NB4 (cell line): Measurements from ENCODE around the gene ABLIM2.

Experiments used
- DNase-seq: peaks from one replicate; pipeline ENCODE4 v3.0.0; 2010; ENCODE audit warnings: low read depth
- H3K4me3 ChIP-seq: one replicate; pipeline ENCODE4 v1.5.1; 2011; ENCODE audit warnings: mild to moderate bottlenecking, low read depth, low read length, moderate library complexity
- CTCF ChIP-seq: IDR thresholded peaks from one replicate; pipeline ENCODE4 v1.5.1; 2012; ENCODE audit warnings: low read depth, low read length
- MAX ChIP-seq: IDR thresholded peaks from 2 replicates; pipeline ENCODE4 v1.6.1; 2011; ENCODE audit warnings: low read depth, low read length
- MYC ChIP-seq: IDR thresholded peaks from 2 replicates; pipeline ENCODE4 v1.6.1; 2011; ENCODE audit warnings: low read depth, low read length
- POLR2A ChIP-seq: IDR thresholded peaks from 2 replicates; pipeline ENCODE4 v1.6.1; 2011; ENCODE audit warnings: mild to moderate bottlenecking; ENCODE audit not compliant: insufficient read length; ENCODE audit errors: extremely low read depth

Gene ABLIM2

GRCh38 chr4:7985891-7986441 is 172.6 kb downstream of the ABLIM2 start:
- no peak overlapping the region for H3K4me3 ChIP-seq
- TF ChIP-seq MYC (no peak), CTCF (no peak), POLR2A (no peak), MAX (no peak)
- no peak for DNase-seq

- H3K4me3 ChIP-seq: no peak overlapping the region
- DNase-seq: no peak
- TF ChIP-seq POLR2A: no peak
- no peak for TF ChIP-seq CTCF
- TF ChIP-seq MAX: no peak
- no peak for TF ChIP-seq MYC
Measured at GRCh38 chr4:7985072-7985471, 173.5 kb downstream of the ABLIM2 start.

- H3K4me3 ChIP-seq: no peak overlapping the region
- DNase-seq: no peak
- TF ChIP-seq POLR2A (no peak), CTCF (no peak), MAX (no peak), MYC (no peak)
Measured at GRCh38 chr4:7984286-7984925, 174.2 kb downstream of the ABLIM2 start.

GRCh38 chr4:7983296-7983695 is 175.3 kb downstream of the ABLIM2 start:
- no peak for TF ChIP-seq MAX
- TF ChIP-seq POLR2A: no peak
- no peak for TF ChIP-seq MYC
- no peak overlapping the region for H3K4me3 ChIP-seq
- no peak for DNase-seq

GRCh38 chr4:7981738-7982394 is 176.7 kb downstream of the ABLIM2 start:
- TF ChIP-seq MAX (no peak), POLR2A (no peak), CTCF (no peak), MYC (no peak)
- no peak for DNase-seq
- H3K4me3 ChIP-seq: no peak overlapping the region

- no peak for DNase-seq
- no peak overlapping the region for H3K4me3 ChIP-seq
- TF ChIP-seq CTCF (no peak), MYC (no peak), POLR2A (no peak), MAX (no peak)
Measured at GRCh38 chr4:7980036-7980435, 178.6 kb downstream of the ABLIM2 start.
